NCI-H748 (cell line): ENCODE results near the gene IL16.
A peak's percentile ranks its signal among the peaks of the same experiment; 100 is the strongest.
"Not testable (repeated sequence)": the region's sequence is repeated elsewhere in the genome, so short reads cannot be mapped to it uniquely, and the experiment has no call there.

Source experiments
- DNase-seq: peaks from one replicate; lab custom pipeline; 2025; ENCODE audit not compliant: unreplicated experiment; lab: John Stamatoyannopoulos, UW

The IL16 gene

DNA sequence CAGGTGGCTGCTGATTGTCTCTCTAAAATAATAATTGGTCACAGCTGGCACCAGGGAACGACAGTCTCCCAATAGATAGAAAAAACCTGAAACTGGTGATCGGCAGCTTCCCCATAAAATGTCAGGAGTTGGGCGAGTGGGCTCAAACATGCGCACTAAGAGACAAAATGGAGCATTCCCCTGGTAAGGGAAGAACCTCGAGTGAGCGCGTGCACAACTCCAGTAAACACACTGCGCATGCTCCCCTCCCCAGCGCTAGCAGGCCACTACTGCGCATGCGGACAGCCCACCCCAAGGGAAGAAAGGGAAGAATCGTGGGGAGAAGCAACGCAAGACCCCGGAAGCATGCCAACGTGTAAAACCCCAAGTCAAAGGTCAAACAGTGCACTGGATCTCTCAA lies 134.9 kb downstream of the IL16 start:
- no peak for DNase-seq

DNA sequence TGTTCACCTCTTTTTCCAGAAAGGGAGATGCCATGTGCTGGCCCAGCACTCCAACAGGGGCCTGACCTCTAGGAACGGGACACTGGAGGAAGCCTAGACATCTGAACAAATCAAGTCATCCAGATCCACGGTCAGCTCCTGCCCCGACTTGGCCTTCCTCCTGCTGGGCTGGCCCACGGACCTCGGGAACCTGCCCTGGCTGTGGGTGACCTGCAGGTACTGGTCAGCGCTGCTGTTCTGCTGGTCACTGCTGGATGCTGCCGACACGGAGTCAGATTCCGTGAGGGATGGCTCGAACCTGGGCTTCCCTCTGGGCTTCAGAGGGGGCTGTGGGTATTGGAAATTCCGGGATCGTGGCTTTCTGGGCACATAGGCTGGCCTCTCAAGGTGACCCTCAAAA lies 135.6 kb downstream of the IL16 start:
- no peak for DNase-seq

DNA sequence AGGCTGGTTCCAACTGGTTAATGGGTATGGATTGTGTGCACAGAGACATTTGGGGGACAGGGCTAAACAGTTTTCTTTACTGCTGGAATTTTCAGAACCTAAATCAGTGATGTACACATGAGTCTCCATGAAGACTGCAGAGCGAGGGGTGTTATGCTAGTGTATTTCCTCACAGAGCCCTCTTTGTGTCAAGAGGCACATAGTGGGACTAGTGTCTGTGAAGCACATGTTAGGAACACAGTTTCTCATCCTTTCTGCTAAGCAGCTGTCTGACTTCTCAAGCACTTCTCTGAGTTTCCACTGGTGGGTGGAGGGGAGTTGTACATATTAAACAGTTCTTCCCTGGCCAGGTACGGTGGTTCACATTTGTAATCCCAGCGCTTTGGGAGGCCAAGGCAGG lies 136.7 kb downstream of the IL16 start:
- no peak for DNase-seq

DNA sequence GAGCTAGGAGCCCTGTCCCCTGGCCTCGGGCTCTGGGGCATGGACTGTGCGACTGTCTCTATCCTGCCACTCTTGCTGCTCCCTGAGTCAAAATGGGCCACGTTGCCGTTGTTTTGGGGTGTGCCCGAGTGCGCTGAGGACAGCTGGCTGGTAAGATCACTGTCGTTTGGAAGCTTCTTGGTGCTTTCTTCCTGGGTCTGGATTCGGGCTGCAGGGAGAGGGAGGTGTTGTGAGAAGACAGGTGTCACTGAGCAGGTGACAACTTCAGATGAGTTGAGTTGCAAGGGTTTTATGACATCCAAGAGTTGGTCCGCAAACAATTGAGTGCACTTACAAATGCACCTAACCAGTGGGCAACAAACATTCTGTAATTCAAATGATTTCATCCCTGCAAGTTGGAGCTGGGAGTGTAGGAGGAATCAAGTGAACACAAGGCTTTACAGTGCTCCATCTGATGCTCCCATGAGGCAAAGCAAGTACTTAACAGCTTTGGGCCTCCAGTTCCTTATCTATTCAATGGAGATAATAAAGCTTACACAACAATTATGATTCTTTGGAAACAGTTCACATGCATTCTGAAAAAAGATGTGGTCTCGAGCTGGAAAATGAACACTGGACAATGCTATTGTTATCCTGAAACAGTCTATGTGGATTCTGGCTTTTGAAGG lies 138.2 kb downstream of the IL16 start:
- peak; percentile 38 for DNase-seq

- DNase-seq: no peak
Measured at GRCh38 chr15:81335631-81336030, 139.0 kb downstream of the IL16 start.

- DNase-seq: no peak
Measured at GRCh38 chr15:81336568-81336967, 139.9 kb downstream of the IL16 start.

GRCh38 chr15:81337241-81337640 lies 140.6 kb downstream of the IL16 start:
- no peak for DNase-seq

DNA sequence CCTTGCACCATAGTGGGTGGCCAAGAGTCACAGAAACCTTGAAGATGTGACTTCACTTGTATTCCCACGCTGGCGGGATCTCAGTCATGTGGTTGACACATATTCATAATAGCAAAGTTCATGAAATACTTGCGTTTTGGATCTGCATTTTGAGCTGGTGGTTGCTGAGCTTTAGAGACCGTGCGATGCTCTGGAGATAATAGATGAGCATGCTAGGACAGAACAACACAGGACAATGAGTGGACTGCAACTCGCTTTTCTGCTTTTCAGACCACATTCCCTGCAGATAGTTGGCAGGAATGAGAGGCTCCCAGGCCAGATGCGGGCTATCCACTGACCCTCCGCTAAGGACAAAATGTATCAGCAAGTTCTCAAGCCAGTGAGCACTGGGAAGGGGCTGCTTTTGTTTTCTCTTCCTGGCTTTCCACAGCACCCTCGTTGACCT lies 141.1 kb downstream of the IL16 start:
- DNase-seq: no peak

- no peak for DNase-seq
Measured at GRCh38 chr15:81338170-81339007, 141.7 kb downstream of the IL16 start.

DNA sequence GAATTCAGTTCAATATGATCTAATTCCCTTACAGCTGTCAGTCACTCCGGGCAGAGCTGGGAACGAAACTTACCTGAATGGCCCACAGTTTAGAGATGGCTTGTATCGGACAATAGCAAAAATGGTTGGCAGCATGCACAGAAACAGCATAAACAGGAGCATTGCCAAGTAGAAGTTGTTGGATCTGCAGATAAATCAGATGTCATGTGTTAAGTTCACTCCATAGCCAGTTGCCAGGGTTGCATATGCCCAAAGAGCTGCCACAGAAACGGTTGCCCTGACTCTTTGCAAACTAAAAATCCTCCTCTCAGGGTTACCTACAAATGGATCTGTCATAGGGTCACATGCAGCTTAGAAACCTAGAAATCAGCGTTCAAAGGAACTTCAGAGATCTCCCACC lies 142.6 kb downstream of the IL16 start:
- DNase-seq: no peak

DNA sequence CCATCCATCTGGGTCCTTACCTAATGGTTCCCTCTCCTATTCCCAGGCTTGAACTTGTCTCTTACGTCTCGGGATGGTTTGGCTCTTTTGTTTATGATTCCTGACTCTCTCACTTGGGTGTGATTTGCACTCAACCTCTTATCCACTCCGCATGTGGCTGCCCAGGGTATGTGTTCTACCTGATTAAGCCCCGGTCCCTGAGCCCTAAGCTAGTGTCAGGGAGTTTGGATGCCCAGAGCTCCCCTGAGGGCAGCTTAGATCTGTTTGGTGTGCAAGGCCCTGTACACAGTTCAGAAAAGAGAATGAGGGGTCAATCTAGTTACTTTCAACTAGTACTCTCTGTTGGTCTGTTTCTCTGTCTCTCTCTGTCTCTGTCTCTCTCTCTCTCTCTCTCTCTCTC lies 143.2 kb downstream of the IL16 start:
- DNase-seq: no peak

- no peak for DNase-seq
Measured at GRCh38 chr15:81341351-81341750, 144.7 kb downstream of the IL16 start.

DNA sequence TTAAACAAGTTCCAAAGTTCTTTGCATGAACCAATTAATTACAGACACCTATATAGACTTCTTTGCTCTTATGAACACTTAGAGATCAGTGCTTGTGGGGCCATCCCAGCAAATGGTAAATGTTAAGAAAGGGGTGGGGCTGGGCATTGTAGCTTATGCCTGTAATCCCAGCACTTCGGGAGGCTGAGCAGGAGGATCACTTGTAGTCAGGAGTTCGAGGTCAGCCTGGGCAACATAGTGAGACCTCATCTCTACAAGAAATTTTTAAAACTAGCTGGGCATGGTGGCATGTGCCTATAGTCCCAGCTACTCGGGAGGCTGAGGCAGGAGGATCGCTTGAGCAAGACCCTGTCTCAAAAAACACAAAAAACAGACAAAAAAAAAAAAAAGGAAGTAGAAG lies 146.7 kb downstream of the IL16 start:
- DNase-seq: no peak

DNA sequence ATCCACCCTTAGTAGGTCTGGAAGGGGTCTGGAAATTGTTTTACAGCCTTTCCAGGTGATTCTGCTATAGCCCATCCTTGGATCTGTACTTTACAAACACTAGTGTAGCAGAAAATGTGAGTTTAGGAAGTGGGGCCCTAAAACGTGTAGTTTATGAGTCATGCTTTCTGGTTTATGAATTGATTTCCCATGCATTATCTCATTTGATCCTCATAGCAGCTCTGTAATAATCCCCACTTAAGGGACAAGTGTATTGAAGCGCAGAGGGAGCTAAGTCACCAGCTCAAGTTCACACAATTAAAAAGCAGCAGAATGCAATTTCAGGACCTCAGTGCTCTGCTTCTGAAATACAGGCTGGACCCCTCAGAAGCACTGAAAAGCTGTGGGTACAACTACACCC lies 149.9 kb downstream of the IL16 start:
- no peak for DNase-seq

DNA sequence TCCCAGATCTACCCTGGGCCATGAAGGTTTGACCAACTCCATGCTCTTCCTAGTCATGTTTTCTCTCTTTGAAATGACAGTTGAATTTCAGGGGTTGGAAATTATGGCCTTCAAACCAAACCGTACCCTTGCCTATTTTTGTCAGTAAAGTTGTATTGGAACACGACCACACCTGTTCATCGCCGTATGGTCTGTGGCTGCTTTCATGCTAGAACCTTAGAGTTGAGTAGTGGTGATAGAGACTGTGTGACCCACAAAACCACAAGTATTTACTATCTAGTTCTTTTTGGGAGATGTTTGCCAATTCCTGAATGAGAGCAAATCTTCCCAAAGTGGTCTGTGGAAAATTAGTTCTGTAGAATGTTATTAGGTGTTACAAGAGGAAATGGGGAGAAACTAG lies 151.2 kb downstream of the IL16 start:
- no peak for DNase-seq

DNA sequence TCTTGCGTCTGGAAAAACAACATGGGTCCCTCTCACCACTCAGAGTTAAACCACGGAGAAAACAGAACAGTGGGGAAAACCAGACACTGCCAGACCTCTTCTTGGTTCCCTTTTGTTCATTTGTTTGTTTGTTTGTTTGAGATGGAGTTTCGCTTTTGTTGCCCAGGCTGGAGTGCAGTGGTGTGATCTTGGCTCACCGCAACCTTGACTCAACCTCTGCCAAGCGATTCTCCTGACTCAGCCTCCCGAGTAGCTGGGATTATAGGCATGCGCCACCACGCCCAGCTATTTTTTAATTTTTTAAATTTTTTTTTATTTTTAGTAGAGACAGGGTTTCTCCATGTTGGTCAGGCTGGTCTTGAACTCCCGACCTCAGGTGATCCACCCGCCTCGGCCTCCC lies 152.0 kb downstream of the IL16 start:
- not testable (repeated sequence) for DNase-seq

DNA sequence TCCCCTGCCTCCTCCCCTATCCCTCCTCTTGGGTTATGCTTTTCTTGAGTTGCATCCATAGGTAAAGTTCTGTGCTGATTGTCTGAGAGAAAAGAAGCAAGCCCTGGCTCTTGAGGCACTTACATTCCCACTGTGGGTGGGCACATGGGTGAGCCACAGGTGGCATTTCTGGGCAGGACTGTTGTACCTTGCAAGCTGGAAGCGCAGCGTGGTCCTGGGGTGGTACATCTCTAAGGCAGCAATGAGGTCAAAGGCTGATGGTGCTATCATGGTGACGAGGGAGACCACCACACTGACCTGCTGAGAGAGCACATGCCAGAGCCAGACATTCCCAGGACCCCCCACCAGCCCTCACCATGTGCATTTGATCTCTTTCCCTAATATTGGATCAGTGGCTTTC lies 152.6 kb downstream of the IL16 start:
- no peak for DNase-seq

DNA sequence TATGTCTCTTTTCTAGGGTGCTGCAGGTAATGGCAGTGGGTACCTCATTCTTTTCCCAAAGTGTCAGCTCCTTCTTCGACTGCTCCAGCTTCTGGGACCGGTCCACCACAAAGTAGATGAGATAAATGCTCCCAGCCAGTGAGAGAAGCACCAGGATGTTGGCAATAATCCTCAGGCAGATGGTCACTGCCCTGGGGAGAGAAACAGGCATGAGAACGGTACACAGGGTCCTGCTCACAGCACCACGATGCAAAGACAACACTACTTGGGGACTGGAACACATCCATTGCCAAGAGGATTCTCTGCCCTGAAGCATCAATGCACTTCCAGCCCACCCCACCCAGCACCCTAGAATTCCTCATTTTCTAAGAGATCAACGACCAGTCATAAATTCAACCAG lies 155.0 kb downstream of the IL16 start:
- no peak for DNase-seq

DNA sequence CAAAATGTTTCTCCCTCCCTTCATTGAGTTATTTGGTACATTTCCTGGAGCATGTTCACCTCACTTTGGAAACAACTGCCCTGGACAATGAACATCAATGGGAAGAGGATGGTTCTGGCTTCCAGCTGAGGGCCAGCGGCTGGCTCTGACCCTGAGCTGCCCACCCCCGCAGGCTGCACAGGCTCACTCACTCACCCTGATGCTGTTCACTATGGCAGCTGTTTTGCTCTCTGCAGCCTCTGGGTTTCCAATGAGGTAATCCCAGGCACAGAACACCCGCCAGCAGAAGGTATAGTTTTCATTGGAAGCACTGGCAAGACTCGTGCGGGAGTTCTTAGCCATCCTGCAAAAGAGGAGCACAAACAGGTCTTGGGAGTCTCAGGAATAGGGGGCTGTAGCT lies 159.6 kb downstream of the IL16 start:
- no peak for DNase-seq

GRCh38 chr15:81357180-81357686 lies 160.6 kb downstream of the IL16 start:
- DNase-seq: no peak

GRCh38 chr15:81358248-81358647 lies 161.6 kb downstream of the IL16 start:
- no peak for DNase-seq

GRCh38 chr15:81360491-81360890 lies 163.8 kb downstream of the IL16 start:
- DNase-seq: no peak
